Upper lobe of left lung (tissue), 4 donors: Measurements from ENCODE around the gene NANS.

ENCODE experiments used
- CTCF ChIP-seq, 6 experiments: fragments of 450-650 bp in 4 of 6; fragments of 200-600 bp in 2 of 6; sonication (generic) in 2 of 6; IDR thresholded peaks; one replicate each; pipeline ENCODE4 v1.5.1; 2016 to 2019; ENCODE audit warnings: antibody characterized with exemption in 6 of 6
- EP300 ChIP-seq, 4 donors: sonication (generic); formaldehyde crosslinking; IDR thresholded peaks; one replicate each; pipeline ENCODE4 v1.5.1; 2017; ENCODE audit warnings: antibody characterized with exemption in 4 of 4, control low read depth in 2 of 4
- POLR2A ChIP-seq, 4 donors: fragments of 450-650 bp; IDR thresholded peaks; one replicate each; pipeline ENCODE4 v1.5.1; 2016 to 2017; ENCODE audit warnings: antibody characterized with exemption in 4 of 4, mild to moderate bottlenecking in 2 of 4

- TF ChIP-seq CTCF (IDR thresholded peaks at IDR 0.05) (no peak), EP300 (IDR thresholded peaks at IDR 0.05) (no peak), POLR2A (IDR thresholded peaks at IDR 0.05) (no peak)
These were observed 68.3 kb downstream of the NANS start for GRCh38 chr9:98124637-98125426.
